Mucosa of descending colon (tissue), 3 donors: ENCODE data around the gene CLEC16A. TPM values are rescaled to one million over a fixed set of nuclear protein-coding genes. Genes with fewer than 3 reads are reported as not detected.
A peak's percentile ranks its signal among the peaks of the same experiment; 100 is the strongest.
"Not testable (repeated sequence)": the region's sequence is repeated elsewhere in the genome, so short reads cannot be mapped to it uniquely, and the experiment has no call there.

Experiments
- ATAC-seq: fragments of 200-7000 bp; cut with Tn5 transposase; one replicate; pipeline ENCODE4 v1.9.1; 2020; ENCODE audit warnings: mild to moderate bottlenecking, moderate library complexity
- DNase-seq, 3 donors: peaks; one replicate each; pipeline ENCODE4 v3.0.0-alpha.2; 2020
- H3K36me3 ChIP-seq: fragments of 200-600 bp; one replicate; pipeline ENCODE4 v1.8.0; 2021; ENCODE audit warnings: low read depth, mild to moderate bottlenecking
- H3K4me1 ChIP-seq: fragments of 200-600 bp; one replicate; pipeline ENCODE4 v1.8.0; 2021; ENCODE audit warnings: low read depth, mild to moderate bottlenecking
- H3K4me3 ChIP-seq: fragments of 200-600 bp; one replicate; pipeline ENCODE4 v1.8.0; 2021; ENCODE audit warnings: mild to moderate bottlenecking
- H3K9me3 ChIP-seq: fragments of 200-600 bp; one replicate; pipeline ENCODE4 v1.8.0; 2021; ENCODE audit warnings: mild to moderate bottlenecking
- CTCF ChIP-seq: fragments of 200-600 bp; IDR thresholded peaks from one replicate; pipeline ENCODE4 v1.8.0; 2022; ENCODE audit warnings: antibody characterized with exemption, mild to moderate bottlenecking
- intact Hi-C, 2 donors: fragments of 100-400 bp; cut with DNase I in 1 of 2; cut with micrococcal nuclease in 1 of 2; formaldehyde crosslinking; loops; one replicate each; pipeline versions ENCODE4 v1.11.0 to v1.11.1; 2022; cut with DNase I, micrococcal nuclease
- total RNA-seq, 3 donors: library from RNA; stranded (reverse); fragmentation: NEBNext Ultra II Directional in 2 of 3; extraction: Animal tissue kit (Norgen Biotek cat#: 25700) in 2 of 3; gene quantifications; one replicate each; pipeline versions ENCODE4 v1.2.1 to v1.2.4, GENCODE V29; 2021 to 2023
- donor health status: DM: no; HTN: no; CAD: no; lungs with moderate emphysema.
- donor health status: DM: no; HTN: no; CAD: no.
- donor health status: DM: no; HTN: yes; CAD: no.

CLEC16A gene
- total RNA-seq, 3 donors from 2014 or later: 30.3 to 38.1 (median 37.1) TPM

GRCh38 chr16:11219178-11219577, 274.8 kb downstream of the CLEC16A start:
- intact Hi-C loops: no loop called here
- no peaks in the 10 kb centered on the region for H3K36me3 ChIP-seq
- no peak overlapping the region for H3K4me3 ChIP-seq
- H3K4me1 ChIP-seq: no peaks in the 10 kb centered on the region
- ATAC-seq: no peak
- peaks cover 18% of the 10 kb centered on the region for H3K9me3 ChIP-seq
- no peak for DNase-seq
- no peak for TF ChIP-seq CTCF

- not testable (repeated sequence) for ATAC-seq
These were observed 276.1 kb downstream of the CLEC16A start for GRCh38 chr16:11220507-11220906.

GRCh38 chr16:11224096-11224893, 279.9 kb downstream of the CLEC16A start:
- Histone ChIP-seq H3K4me1 (peaks cover under 1% of the 10 kb centered on the region), H3K36me3 (no peaks in the 10 kb centered on the region), H3K9me3 (no peaks in the 10 kb centered on the region), H3K4me3 (no peak overlapping the region)
- TF ChIP-seq CTCF: no peak
- ATAC-seq (peak; percentile 88), DNase-seq (peak; percentile 49 to 91 (median 62))
- intact Hi-C loops: no loop called here

More at GRCh38 chr16:11220507-11220906, 276.1 kb downstream of the CLEC16A start:
- intact Hi-C loops, H3K4me3 ChIP-seq, DNase-seq, H3K36me3 ChIP-seq, H3K4me1 ChIP-seq: not testable (repeated sequence)
- peaks cover 18% of the 10 kb centered on the region for H3K9me3 ChIP-seq

GRCh38 chr16:11224894-11225676, 280.7 kb downstream of the CLEC16A start:
- no peak for TF ChIP-seq CTCF
- peak; percentile 64 for ATAC-seq
- intact Hi-C loops: no loop called here

GRCh38 chr16:11225677-11226549, 281.5 kb downstream of the CLEC16A start:
- Histone ChIP-seq H3K9me3 (no peaks in the 10 kb centered on the region), H3K36me3 (no peaks in the 10 kb centered on the region), H3K4me3 (no peak overlapping the region), H3K4me1 (peaks cover 4% of the 10 kb centered on the region)
- DNase-seq (peak in 1 of 3 donors; percentile 67), ATAC-seq (no peak)
- intact Hi-C loops: no loop called here
- no peak for TF ChIP-seq CTCF

More at GRCh38 chr16:11224894-11225676, 280.7 kb downstream of the CLEC16A start:
- Histone ChIP-seq H3K36me3 (no peaks in the 10 kb centered on the region), H3K4me1 (peaks cover 4% of the 10 kb centered on the region), H3K4me3 (no peak overlapping the region), H3K9me3 (no peaks in the 10 kb centered on the region)
- DNase-seq: peak; percentile 64 to 85 (median 65)
